Activated CD8-positive, alpha-beta memory T cell treated with anti-CD3 and anti-CD28 coated beads, Interleukin-2, amount 50 U/mL, for 1 hour (primary cell): Measurements from ENCODE around the gene FLT3.

ENCODE experiments used
- DNase-seq: peaks from one replicate; pipeline ENCODE4 v3.0.0-alpha.2; 2020; ENCODE audit errors: extremely low read depth

FLT3 gene

GRCh38 chr13:27961227-27962085, 138.9 kb downstream of the FLT3 start:
- DNase-seq = no peak

- DNase-seq = no peak
Observed at GRCh38 chr13:27960362-27961226, 139.8 kb downstream of the FLT3 start.

GRCh38 chr13:27959976-27960361, 140.4 kb downstream of the FLT3 start:
- no peak for DNase-seq

GRCh38 chr13:27956576-27957300, 143.6 kb downstream of the FLT3 start:
- DNase-seq = no peak

- DNase-seq = no peak
Observed at GRCh38 chr13:27955014-27955591, 145.3 kb downstream of the FLT3 start.

GRCh38 chr13:27954406-27954851, 145.9 kb downstream of the FLT3 start:
- no peak for DNase-seq

- DNase-seq = no peak
Observed at GRCh38 chr13:27953676-27954405, 146.5 kb downstream of the FLT3 start.
